HG03280 (cell line): Measurements from ENCODE around the gene BCKDHB.
"Not testable (repeated sequence)": the region's sequence is repeated elsewhere in the genome, so short reads cannot be mapped to it uniquely, and the experiment has no call there.

ENCODE experiments used
- ATAC-seq: cut with Tn5 transposase; IDR thresholded peaks from one replicate; pipeline ENCODE4 v1.9.1; 2021; ENCODE audit warnings: mild to moderate bottlenecking, moderate library complexity; ENCODE audit not compliant: unreplicated experiment

The BCKDHB gene

GRCh38 chr6:80251321-80251720, 144.8 kb downstream of the BCKDHB start:
- ATAC-seq = no peak

GRCh38 chr6:80254716-80255115, 148.2 kb downstream of the BCKDHB start:
- no peak for ATAC-seq

GRCh38 chr6:80256691-80257090, 150.2 kb downstream of the BCKDHB start:
- no peak for ATAC-seq

GRCh38 chr6:80259118-80259517, 152.6 kb downstream of the BCKDHB start:
- no peak for ATAC-seq

GRCh38 chr6:80263585-80263984, 157.1 kb downstream of the BCKDHB start:
- no peak for ATAC-seq

GRCh38 chr6:80268865-80269730, 162.6 kb downstream of the BCKDHB start:
- ATAC-seq = no peak

- ATAC-seq = no peak
Observed at GRCh38 chr6:80271074-80271473, 164.6 kb downstream of the BCKDHB start.

GRCh38 chr6:80272988-80273387, 166.5 kb downstream of the BCKDHB start:
- ATAC-seq = no peak

GRCh38 chr6:80276861-80277260, 170.4 kb downstream of the BCKDHB start:
- no peak for ATAC-seq

GRCh38 chr6:80277501-80277900, 171.0 kb downstream of the BCKDHB start:
- no peak for ATAC-seq

- ATAC-seq = no peak
Observed at GRCh38 chr6:80280262-80281010, 174.0 kb downstream of the BCKDHB start.

- ATAC-seq = no peak
Observed at GRCh38 chr6:80282913-80283554, 176.6 kb downstream of the BCKDHB start.

GRCh38 chr6:80287112-80287511, 180.6 kb downstream of the BCKDHB start:
- ATAC-seq = no peak

- no peak for ATAC-seq
Observed at GRCh38 chr6:80287607-80288006, 181.1 kb downstream of the BCKDHB start.

GRCh38 chr6:80289727-80290126, 183.3 kb downstream of the BCKDHB start:
- no peak for ATAC-seq

GRCh38 chr6:80294531-80294930, 188.1 kb downstream of the BCKDHB start:
- not testable (repeated sequence) for ATAC-seq

GRCh38 chr6:80302716-80303115, 196.2 kb downstream of the BCKDHB start:
- ATAC-seq = no peak

GRCh38 chr6:80304014-80304413, 197.5 kb downstream of the BCKDHB start:
- no peak for ATAC-seq

GRCh38 chr6:80314531-80314930, 208.1 kb downstream of the BCKDHB start:
- ATAC-seq = no peak

GRCh38 chr6:80316686-80317231, 210.3 kb downstream of the BCKDHB start:
- no peak for ATAC-seq

- no peak for ATAC-seq
Observed at GRCh38 chr6:80319196-80319595, 212.7 kb downstream of the BCKDHB start.
